ENCODE results near the gene MYADM. TPM values are rescaled to one million over a fixed set of nuclear protein-coding genes. Genes with fewer than 3 reads are reported as not detected.

Gene MYADM
- total RNA-seq, 1 experiment from 2014 or later = 78.6 TPM

DNA sequence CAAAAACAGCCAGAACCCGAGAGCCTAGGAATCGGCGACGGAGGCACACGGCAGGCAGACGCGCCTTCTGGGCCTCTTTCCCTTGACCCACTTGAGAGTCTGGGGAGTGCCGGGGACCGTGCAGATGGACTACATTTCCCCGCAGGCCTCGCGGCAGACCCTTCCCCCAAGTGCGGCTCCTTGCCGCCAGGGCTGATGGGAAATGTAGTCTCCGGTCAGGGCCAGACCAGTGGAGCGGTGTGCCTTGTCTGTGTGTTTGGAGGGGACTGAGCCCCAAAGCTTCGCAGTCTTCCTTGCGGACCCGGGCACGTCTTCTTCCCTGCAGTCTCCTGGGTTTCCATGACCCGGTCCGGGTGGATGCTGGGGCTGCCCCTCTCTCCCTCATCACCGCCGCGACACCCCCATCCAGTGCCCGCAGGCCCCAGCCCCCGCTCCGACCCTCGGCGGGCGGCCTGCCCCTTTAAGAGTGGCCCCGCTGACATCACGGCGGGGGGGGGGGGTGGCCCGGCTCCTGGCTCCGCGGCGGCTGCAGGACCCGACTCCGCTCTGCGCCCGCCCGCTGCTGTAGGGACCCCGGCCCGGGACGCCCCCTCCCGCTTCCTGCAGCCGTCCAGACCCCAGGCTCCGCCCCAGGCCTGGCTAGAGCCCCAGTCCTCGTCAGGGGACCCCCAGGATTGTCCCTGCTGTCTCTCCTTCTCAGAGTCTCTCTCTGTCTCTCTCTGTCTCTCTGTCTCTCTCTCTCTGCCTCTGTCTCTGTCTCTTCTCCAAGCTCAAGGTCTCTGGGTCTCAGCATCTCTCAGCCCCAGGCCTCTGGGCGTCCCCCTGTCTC lies 40.6 kb downstream of the MYADM start (continued):
- TF ChIP-seq, protein P1, sequence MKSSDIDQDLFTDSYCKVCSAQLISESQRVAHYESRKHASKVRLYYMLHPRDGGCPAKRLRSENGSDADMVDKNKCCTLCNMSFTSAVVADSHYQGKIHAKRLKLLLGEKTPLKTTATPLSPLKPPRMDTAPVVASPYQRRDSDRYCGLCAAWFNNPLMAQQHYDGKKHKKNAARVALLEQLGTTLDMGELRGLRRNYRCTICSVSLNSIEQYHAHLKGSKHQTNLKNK (CRISPR knock-in tag; IDR thresholded peaks at IDR 0.05) = no peak
- TF ChIP-seq, protein P2, sequence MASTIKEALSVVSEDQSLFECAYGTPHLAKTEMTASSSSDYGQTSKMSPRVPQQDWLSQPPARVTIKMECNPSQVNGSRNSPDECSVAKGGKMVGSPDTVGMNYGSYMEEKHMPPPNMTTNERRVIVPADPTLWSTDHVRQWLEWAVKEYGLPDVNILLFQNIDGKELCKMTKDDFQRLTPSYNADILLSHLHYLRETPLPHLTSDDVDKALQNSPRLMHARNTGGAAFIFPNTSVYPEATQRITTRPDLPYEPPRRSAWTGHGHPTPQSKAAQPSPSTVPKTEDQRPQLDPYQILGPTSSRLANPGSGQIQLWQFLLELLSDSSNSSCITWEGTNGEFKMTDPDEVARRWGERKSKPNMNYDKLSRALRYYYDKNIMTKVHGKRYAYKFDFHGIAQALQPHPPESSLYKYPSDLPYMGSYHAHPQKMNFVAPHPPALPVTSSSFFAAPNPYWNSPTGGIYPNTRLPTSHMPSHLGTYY (CRISPR knock-in tag; IDR thresholded peaks at IDR 0.05) = no peak
- TF ChIP-seq, protein P3, sequence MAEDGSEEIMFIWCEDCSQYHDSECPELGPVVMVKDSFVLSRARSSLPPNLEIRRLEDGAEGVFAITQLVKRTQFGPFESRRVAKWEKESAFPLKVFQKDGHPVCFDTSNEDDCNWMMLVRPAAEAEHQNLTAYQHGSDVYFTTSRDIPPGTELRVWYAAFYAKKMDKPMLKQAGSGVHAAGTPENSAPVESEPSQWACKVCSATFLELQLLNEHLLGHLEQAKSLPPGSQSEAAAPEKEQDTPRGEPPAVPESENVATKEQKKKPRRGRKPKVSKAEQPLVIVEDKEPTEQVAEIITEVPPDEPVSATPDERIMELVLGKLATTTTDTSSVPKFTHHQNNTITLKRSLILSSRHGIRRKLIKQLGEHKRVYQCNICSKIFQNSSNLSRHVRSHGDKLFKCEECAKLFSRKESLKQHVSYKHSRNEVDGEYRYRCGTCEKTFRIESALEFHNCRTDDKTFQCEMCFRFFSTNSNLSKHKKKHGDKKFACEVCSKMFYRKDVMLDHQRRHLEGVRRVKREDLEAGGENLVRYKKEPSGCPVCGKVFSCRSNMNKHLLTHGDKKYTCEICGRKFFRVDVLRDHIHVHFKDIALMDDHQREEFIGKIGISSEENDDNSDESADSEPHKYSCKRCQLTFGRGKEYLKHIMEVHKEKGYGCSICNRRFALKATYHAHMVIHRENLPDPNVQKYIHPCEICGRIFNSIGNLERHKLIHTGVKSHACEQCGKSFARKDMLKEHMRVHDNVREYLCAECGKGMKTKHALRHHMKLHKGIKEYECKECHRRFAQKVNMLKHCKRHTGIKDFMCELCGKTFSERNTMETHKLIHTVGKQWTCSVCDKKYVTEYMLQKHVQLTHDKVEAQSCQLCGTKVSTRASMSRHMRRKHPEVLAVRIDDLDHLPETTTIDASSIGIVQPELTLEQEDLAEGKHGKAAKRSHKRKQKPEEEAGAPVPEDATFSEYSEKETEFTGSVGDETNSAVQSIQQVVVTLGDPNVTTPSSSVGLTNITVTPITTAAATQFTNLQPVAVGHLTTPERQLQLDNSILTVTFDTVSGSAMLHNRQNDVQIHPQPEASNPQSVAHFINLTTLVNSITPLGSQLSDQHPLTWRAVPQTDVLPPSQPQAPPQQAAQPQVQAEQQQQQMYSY (CRISPR knock-in tag; IDR thresholded peaks at IDR 0.05) = no peak
- TF ChIP-seq, protein P4, sequence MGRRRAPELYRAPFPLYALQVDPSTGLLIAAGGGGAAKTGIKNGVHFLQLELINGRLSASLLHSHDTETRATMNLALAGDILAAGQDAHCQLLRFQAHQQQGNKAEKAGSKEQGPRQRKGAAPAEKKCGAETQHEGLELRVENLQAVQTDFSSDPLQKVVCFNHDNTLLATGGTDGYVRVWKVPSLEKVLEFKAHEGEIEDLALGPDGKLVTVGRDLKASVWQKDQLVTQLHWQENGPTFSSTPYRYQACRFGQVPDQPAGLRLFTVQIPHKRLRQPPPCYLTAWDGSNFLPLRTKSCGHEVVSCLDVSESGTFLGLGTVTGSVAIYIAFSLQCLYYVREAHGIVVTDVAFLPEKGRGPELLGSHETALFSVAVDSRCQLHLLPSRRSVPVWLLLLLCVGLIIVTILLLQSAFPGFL (CRISPR knock-in tag; IDR thresholded peaks at IDR 0.05; ENCODE audit: borderline replicate concordance) = no peak
- TF ChIP-seq IRF2 (CRISPR knock-in tag; IDR thresholded peaks at IDR 0.05; ENCODE audit: borderline replicate concordance, low read depth) = no peak
- no peak for TF ChIP-seq NR2C2 (CRISPR knock-in tag; IDR thresholded peaks at IDR 0.05)
- no peak for TF ChIP-seq HMGA2 (CRISPR knock-in tag; IDR thresholded peaks at IDR 0.05)
- TF ChIP-seq GRHL2 (CRISPR knock-in tag; IDR thresholded peaks at IDR 0.05; ENCODE audit: insufficient replicate concordance, severe bottlenecking) = no peak
- TF ChIP-seq, protein P5, sequence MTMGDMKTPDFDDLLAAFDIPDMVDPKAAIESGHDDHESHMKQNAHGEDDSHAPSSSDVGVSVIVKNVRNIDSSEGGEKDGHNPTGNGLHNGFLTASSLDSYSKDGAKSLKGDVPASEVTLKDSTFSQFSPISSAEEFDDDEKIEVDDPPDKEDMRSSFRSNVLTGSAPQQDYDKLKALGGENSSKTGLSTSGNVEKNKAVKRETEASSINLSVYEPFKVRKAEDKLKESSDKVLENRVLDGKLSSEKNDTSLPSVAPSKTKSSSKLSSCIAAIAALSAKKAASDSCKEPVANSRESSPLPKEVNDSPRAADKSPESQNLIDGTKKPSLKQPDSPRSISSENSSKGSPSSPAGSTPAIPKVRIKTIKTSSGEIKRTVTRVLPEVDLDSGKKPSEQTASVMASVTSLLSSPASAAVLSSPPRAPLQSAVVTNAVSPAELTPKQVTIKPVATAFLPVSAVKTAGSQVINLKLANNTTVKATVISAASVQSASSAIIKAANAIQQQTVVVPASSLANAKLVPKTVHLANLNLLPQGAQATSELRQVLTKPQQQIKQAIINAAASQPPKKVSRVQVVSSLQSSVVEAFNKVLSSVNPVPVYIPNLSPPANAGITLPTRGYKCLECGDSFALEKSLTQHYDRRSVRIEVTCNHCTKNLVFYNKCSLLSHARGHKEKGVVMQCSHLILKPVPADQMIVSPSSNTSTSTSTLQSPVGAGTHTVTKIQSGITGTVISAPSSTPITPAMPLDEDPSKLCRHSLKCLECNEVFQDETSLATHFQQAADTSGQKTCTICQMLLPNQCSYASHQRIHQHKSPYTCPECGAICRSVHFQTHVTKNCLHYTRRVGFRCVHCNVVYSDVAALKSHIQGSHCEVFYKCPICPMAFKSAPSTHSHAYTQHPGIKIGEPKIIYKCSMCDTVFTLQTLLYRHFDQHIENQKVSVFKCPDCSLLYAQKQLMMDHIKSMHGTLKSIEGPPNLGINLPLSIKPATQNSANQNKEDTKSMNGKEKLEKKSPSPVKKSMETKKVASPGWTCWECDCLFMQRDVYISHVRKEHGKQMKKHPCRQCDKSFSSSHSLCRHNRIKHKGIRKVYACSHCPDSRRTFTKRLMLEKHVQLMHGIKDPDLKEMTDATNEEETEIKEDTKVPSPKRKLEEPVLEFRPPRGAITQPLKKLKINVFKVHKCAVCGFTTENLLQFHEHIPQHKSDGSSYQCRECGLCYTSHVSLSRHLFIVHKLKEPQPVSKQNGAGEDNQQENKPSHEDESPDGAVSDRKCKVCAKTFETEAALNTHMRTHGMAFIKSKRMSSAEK (CRISPR knock-in tag; IDR thresholded peaks at IDR 0.05; ENCODE audit: borderline replicate concordance) = no peak
- TF ChIP-seq, protein P6, sequence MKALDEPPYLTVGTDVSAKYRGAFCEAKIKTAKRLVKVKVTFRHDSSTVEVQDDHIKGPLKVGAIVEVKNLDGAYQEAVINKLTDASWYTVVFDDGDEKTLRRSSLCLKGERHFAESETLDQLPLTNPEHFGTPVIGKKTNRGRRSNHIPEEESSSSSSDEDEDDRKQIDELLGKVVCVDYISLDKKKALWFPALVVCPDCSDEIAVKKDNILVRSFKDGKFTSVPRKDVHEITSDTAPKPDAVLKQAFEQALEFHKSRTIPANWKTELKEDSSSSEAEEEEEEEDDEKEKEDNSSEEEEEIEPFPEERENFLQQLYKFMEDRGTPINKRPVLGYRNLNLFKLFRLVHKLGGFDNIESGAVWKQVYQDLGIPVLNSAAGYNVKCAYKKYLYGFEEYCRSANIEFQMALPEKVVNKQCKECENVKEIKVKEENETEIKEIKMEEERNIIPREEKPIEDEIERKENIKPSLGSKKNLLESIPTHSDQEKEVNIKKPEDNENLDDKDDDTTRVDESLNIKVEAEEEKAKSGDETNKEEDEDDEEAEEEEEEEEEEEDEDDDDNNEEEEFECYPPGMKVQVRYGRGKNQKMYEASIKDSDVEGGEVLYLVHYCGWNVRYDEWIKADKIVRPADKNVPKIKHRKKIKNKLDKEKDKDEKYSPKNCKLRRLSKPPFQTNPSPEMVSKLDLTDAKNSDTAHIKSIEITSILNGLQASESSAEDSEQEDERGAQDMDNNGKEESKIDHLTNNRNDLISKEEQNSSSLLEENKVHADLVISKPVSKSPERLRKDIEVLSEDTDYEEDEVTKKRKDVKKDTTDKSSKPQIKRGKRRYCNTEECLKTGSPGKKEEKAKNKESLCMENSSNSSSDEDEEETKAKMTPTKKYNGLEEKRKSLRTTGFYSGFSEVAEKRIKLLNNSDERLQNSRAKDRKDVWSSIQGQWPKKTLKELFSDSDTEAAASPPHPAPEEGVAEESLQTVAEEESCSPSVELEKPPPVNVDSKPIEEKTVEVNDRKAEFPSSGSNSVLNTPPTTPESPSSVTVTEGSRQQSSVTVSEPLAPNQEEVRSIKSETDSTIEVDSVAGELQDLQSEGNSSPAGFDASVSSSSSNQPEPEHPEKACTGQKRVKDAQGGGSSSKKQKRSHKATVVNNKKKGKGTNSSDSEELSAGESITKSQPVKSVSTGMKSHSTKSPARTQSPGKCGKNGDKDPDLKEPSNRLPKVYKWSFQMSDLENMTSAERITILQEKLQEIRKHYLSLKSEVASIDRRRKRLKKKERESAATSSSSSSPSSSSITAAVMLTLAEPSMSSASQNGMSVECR (CRISPR knock-in tag; IDR thresholded peaks at IDR 0.05; ENCODE audit: borderline replicate concordance) = no peak
- no peak for TF ChIP-seq JAZF1 (CRISPR knock-in tag; IDR thresholded peaks at IDR 0.05)
- TF ChIP-seq MXD4 (CRISPR knock-in tag; IDR thresholded peaks at IDR 0.05; ENCODE audit: borderline replicate concordance) = no peak
- TF ChIP-seq PRRX2 (CRISPR knock-in tag; IDR thresholded peaks at IDR 0.05) = no peak
- TF ChIP-seq, protein P7, sequence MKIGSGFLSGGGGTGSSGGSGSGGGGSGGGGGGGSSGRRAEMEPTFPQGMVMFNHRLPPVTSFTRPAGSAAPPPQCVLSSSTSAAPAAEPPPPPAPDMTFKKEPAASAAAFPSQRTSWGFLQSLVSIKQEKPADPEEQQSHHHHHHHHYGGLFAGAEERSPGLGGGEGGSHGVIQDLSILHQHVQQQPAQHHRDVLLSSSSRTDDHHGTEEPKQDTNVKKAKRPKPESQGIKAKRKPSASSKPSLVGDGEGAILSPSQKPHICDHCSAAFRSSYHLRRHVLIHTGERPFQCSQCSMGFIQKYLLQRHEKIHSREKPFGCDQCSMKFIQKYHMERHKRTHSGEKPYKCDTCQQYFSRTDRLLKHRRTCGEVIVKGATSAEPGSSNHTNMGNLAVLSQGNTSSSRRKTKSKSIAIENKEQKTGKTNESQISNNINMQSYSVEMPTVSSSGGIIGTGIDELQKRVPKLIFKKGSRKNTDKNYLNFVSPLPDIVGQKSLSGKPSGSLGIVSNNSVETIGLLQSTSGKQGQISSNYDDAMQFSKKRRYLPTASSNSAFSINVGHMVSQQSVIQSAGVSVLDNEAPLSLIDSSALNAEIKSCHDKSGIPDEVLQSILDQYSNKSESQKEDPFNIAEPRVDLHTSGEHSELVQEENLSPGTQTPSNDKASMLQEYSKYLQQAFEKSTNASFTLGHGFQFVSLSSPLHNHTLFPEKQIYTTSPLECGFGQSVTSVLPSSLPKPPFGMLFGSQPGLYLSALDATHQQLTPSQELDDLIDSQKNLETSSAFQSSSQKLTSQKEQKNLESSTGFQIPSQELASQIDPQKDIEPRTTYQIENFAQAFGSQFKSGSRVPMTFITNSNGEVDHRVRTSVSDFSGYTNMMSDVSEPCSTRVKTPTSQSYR (CRISPR knock-in tag; IDR thresholded peaks at IDR 0.05) = 0 out of 2 replicates have a peak, but pooled peaks have one; percentile 23
- TF ChIP-seq NFATC4 (CRISPR knock-in tag; IDR thresholded peaks at IDR 0.05) = no peak

Data from WTC11 (cell line).